HG03103 (cell line): ENCODE results near the gene ZBTB42.

Experiments
- ATAC-seq: cut with Tn5 transposase; IDR thresholded peaks from one replicate; pipeline ENCODE4 v1.9.1; 2021; ENCODE audit warnings: low read depth; ENCODE audit not compliant: unreplicated experiment

ZBTB42 gene

GRCh38 chr14:104781271-104782077, 19.4 kb upstream of the ZBTB42 start:
- no peak for ATAC-seq

GRCh38 chr14:104782086-104782807, 18.7 kb upstream of the ZBTB42 start:
- no peak for ATAC-seq

GRCh38 chr14:104782808-104783139, 18.1 kb upstream of the ZBTB42 start:
- ATAC-seq = no peak

GRCh38 chr14:104783484-104784217, 17.2 kb upstream of the ZBTB42 start:
- ATAC-seq = no peak

GRCh38 chr14:104784218-104784568, 16.7 kb upstream of the ZBTB42 start:
- no peak for ATAC-seq

- no peak for ATAC-seq
Measured at GRCh38 chr14:104784846-104785707, 15.8 kb upstream of the ZBTB42 start.

- no peak for ATAC-seq
Measured at GRCh38 chr14:104785708-104786080, 15.2 kb upstream of the ZBTB42 start.

- no peak for ATAC-seq
Measured at GRCh38 chr14:104786091-104786586, 14.8 kb upstream of the ZBTB42 start.

- no peak for ATAC-seq
Measured at GRCh38 chr14:104786726-104787675, 13.9 kb upstream of the ZBTB42 start.

GRCh38 chr14:104787736-104788135, 13.2 kb upstream of the ZBTB42 start:
- no peak for ATAC-seq

GRCh38 chr14:104788161-104788818, 12.6 kb upstream of the ZBTB42 start:
- ATAC-seq = no peak

GRCh38 chr14:104788873-104789663, 11.8 kb upstream of the ZBTB42 start:
- ATAC-seq = no peak

- no peak for ATAC-seq
Measured at GRCh38 chr14:104789752-104790743, 10.9 kb upstream of the ZBTB42 start.

- no peak for ATAC-seq
Measured at GRCh38 chr14:104791425-104791824, 9.5 kb upstream of the ZBTB42 start.

GRCh38 chr14:104792101-104792884, 8.6 kb upstream of the ZBTB42 start:
- ATAC-seq = no peak
